ENCODE measurements around the gene H6PD. TPM values are rescaled to one million over a fixed set of nuclear protein-coding genes. Genes with fewer than 3 reads are reported as not detected.
A peak's percentile ranks its signal among the peaks of the same experiment; 100 is the strongest.

Gene H6PD
- total and polyA plus RNA-seq, 9 of the 15 experiments (the other 6 are each of a cell fraction or from before 2014, with no cell fraction given): 0.04 to 2.5 (median 0.95) TPM

DNA sequence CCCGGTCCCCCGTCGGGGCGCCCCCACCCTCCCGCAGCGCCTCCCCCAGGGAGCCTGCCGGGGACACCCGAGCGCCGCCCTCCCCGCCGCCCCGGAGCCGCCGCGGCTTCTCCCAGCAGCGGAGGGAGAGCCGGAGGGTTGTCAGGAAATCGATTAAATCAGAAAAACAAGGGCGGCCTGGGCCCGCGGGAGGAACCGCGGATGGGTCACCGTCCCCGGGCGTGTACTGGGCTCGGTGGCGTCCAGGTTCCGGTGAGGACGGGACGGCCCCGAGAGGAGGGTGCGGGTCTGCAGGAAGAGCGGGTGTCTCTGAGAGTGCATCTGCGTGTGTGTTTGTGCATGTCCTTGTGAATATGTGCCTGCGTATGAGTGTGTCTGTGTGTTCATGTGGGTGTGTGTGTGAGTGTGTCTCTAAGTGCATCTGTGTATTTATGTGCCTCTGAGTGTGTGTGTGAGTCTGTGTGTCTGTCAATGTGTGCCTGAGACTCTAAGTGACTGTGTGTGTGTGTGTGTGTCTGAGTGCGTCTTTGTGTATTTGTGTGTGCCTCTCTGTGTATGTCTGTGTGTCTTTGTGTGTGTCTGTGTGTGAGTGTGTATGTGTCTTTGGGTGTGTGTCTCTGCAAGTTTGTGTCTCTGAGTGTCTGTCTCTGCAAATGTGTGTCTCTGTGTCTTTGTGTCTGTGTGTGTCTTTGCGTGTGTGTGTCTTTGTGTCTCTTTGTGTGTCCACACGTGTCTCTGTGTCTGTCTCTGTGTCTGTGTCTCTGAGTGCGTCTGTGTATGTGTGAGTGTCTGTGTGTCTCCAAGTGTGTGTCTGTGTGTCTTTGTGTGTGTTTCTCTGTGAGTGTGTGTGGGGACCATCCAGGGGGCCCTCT, 59.2 kb downstream of the H6PD start:
- Histone ChIP-seq H3K36me3 (ENCODE audit: control insufficient read depth, insufficient read depth, low read length) (no peaks in the 10 kb centered on the region), H3K9ac (ENCODE audit: insufficient read depth in 1 of 2, low read depth in 2 of 2, low read length in 2 of 2) (peak overlapping the region in 1 of 2 experiments; percentile 81; a peak in 1 of 4 replicates), H3K27ac (ENCODE audit: extremely low read depth, low read depth, low read length) (no peak overlapping the region), H3K9me3 (replicated peaks; ENCODE audit: control insufficient read depth, insufficient read depth, low read depth, low read length) (peaks cover 2% of the 10 kb centered on the region; the same call in 1 of the 2 replicates), H3K27me3 (ENCODE audit: control insufficient read depth in 2 of 2, insufficient read depth in 2 of 2, low read length in 2 of 2) (peaks cover 26 to 52% of the 10 kb centered on the region in 2 experiments), H4K20me1 (replicated peaks; ENCODE audit: control insufficient read depth, insufficient read depth, low read length) (0 out of 2 replicates have a peak, but pooled peaks cover 12% of the 10 kb centered on the region), H3K9me1 (ENCODE audit: control insufficient read depth, insufficient read depth, low read length) (no peaks in the 10 kb centered on the region), H3K4me2 (ENCODE audit: insufficient read depth, low read length) (peak overlapping the region; percentile 66), H3K79me2 (ENCODE audit: control insufficient read depth, insufficient read depth, low read length) (no peaks in the 10 kb centered on the region), H3K4me1 (replicated peaks in 1 of 2; ENCODE audit: control insufficient read depth in 2 of 2, insufficient read depth in 2 of 2, low read length in 2 of 2) (peaks cover 3 to 20% of the 10 kb centered on the region in 2 experiments; a peak in 3 of 5 replicates), H3K4me3 (peak overlapping the region; percentile 34), H2AFZ (ENCODE audit: low read depth, low read length) (peak overlapping the region; percentile 29; the same call in 1 of the 2 replicates)
- DNase-seq (ENCODE audit: extremely low read depth in 1 of 4, low spot score in 3 of 4) (peak in 3 of 4 experiments; percentile 41 to 61 (median 61)), FAIRE-seq (peak; percentile 48), ATAC-seq (peak; percentile 49)
- POLR2A ChIA-PET: no interaction called here
- no TSS peak for BruUV-seq (replicated peaks)
- CTCF ChIA-PET (ENCODE audit: low intra/inter-chr PET ratio): interaction anchor here (1.3 to 6.2 kb wide), 2 partner anchors 162 to 197 kb away, joined by 3 to 57 read pairs; no protein-coding TSS in a partner anchor
- WGBS (ENCODE audit: insufficient coverage, low coverage, missing lambda C conversion rate): 5% methylated on average over 25 of the region's 41 CpGs
- intact Hi-C loops (cut with micrococcal nuclease) (no loop called here), in situ Hi-C loops (cut with MboI) (no loop called here)
- TF ChIP-seq TAF7 (tag; IDR thresholded peaks at IDR 0.05) (peak; percentile 14; the same call in 1 of the 2 replicates), TRIM24 (IDR thresholded peaks at IDR 0.05) (peak; percentile 55 to 69), CREBBP (IDR thresholded peaks at IDR 0.05; ENCODE audit: low read depth, low read length) (no peak), E2F3 (CRISPR knock-in tag; IDR thresholded peaks at IDR 0.05) (no peak), CBX8 (IDR thresholded peaks at IDR 0.05; ENCODE audit: borderline replicate concordance, extremely low read depth, low read depth, low read length, poor library complexity, severe bottlenecking) (no peak), TBL1XR1 (IDR thresholded peaks at IDR 0.05; ENCODE audit: low read length in 2 of 2) (no peak), TEAD4 (IDR thresholded peaks at IDR 0.05; ENCODE audit: low read length) (no peak), TEAD4 (CRISPR knock-in tag; IDR thresholded peaks at IDR 0.05; ENCODE audit: borderline replicate concordance) (no peak), HDGF (IDR thresholded peaks at IDR 0.05) (0 out of 2 replicates have a peak, but pooled peaks have one; percentile 37)
- TF ChIP-seq, protein P1, sequence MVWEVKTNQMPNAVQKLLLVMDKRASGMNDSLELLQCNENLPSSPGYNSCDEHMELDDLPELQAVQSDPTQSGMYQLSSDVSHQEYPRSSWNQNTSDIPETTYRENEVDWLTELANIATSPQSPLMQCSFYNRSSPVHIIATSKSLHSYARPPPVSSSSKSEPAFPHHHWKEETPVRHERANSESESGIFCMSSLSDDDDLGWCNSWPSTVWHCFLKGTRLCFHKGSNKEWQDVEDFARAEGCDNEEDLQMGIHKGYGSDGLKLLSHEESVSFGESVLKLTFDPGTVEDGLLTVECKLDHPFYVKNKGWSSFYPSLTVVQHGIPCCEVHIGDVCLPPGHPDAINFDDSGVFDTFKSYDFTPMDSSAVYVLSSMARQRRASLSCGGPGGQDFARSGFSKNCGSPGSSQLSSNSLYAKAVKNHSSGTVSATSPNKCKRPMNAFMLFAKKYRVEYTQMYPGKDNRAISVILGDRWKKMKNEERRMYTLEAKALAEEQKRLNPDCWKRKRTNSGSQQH (CRISPR knock-in tag; IDR thresholded peaks at IDR 0.05): no peak
- TF ChIP-seq, protein P2, sequence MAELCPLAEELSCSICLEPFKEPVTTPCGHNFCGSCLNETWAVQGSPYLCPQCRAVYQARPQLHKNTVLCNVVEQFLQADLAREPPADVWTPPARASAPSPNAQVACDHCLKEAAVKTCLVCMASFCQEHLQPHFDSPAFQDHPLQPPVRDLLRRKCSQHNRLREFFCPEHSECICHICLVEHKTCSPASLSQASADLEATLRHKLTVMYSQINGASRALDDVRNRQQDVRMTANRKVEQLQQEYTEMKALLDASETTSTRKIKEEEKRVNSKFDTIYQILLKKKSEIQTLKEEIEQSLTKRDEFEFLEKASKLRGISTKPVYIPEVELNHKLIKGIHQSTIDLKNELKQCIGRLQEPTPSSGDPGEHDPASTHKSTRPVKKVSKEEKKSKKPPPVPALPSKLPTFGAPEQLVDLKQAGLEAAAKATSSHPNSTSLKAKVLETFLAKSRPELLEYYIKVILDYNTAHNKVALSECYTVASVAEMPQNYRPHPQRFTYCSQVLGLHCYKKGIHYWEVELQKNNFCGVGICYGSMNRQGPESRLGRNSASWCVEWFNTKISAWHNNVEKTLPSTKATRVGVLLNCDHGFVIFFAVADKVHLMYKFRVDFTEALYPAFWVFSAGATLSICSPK (IDR thresholded peaks at IDR 0.05; ENCODE audit: borderline replicate concordance): peak; percentile 66; the same call in 1 of the 2 replicates
- TF ChIP-seq, protein P3, sequence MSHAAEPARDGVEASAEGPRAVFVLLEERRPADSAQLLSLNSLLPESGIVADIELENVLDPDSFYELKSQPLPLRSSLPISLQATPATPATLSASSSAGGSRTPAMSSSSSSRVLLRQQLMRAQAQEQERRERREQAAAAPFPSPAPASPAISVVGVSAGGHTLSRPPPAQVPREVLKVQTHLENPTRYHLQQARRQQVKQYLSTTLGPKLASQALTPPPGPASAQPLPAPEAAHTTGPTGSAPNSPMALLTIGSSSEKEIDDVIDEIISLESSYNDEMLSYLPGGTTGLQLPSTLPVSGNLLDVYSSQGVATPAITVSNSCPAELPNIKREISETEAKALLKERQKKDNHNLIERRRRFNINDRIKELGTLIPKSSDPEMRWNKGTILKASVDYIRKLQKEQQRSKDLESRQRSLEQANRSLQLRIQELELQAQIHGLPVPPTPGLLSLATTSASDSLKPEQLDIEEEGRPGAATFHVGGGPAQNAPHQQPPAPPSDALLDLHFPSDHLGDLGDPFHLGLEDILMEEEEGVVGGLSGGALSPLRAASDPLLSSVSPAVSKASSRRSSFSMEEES (CRISPR knock-in tag; IDR thresholded peaks at IDR 0.05): no peak
